ENCODE measurements around the gene ILRUN.
"Not testable (repeated sequence)": the region's sequence is repeated elsewhere in the genome, so short reads cannot be mapped to it uniquely, and the experiment has no call there.

The ILRUN gene

GRCh38 chr6:34696739-34697543 is at the start of gene ILRUN:
TSS of gene ILRUN (minus strand) at chr6:34696767. CDS start at chr6:34696603, 164 bp downstream.
- DNase-seq = peak; percentile 55

DNA sequence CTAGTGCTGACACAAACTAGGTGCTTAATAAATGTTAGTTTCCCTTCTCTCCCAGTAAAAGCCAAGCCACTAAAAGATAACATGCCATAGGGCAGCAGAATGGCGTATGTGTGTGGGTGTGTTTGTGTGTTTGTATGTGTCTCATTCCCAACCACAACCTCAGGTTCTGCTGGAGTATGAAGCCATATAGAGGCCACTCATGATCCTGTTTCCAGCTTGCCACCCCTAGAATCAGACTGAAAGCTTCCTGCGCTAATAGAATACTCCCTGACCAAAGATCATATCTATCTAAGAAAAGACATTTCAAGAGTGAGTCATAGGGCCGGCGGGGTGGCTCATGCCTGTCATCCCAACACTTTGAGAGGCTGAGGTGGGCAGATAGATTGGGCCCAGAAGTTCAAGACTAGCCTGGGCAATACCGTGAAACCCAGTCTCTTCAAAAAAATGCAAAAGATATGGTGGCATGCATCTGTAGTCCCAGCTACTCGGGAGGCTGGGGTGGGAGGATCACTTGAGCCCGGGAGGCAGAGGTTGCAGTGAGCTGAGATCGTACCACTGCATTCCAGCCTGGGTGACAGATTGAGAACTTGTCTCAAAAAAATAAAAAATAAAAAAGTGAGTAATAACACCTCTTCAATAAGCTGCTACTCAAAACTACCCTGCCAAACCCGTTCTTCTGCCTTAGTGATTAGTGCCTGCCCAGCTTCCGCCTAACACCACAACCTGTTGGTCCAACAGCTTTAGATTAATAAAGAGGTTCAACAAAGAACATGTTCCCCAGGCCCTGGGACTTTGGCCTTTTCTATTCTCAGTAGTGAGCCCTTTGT is 48.9 kb upstream of the ILRUN start:
- no peak for DNase-seq

GRCh38 chr6:34744294-34744647 is 47.7 kb upstream of the ILRUN start:
- not testable (repeated sequence) for DNase-seq

DNA sequence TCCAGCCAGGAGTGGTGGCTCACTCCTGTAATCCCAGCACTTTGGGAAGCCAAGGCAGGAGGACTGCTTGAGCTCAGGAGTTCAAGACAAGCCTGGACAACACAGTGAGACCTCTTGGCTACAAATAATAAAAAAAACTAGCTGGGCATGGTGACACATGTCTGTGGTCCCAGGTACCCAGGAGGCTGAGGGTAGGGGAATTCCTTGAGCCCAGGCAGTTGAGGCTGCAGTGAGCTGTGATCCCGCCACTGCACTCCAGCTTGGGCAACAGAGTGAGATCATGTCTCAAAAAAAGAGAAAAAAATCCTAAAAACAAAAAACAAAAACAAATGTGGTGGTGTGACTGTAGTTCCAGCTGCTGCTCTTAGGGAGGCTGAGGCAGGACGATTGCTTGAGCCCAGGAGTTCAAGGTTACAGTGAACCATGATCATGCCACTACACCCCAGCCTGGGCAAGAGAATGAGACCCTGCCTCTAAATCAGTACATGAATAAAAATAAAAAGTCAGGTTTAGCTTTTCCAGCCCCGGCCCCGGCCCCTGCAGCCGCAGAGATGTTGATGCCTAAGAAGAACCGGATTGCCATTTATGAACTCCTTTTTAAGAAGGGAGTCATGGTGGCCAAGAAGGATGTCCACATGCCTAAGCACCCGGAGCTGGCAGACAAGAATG is 47.2 kb upstream of the ILRUN start:
- no peak for DNase-seq

DNA sequence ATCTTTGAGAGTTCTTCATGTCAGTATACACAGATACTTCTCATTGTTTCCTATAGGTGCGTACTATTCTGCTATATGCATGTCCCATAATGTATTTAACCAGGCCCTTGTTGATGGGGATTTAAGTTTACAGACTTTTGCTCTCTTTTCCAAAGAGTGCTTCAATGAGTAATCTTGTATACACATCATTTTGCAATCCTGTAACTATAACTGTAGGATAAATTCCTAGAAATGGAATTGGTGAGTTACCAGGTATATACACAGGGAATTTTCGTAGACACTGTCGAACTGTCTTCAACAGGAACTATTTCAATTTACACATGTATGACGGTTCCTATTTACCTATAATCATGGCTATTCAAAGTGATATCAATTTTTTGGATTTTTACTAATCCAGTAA is 45.5 kb upstream of the ILRUN start:
- no peak for DNase-seq

DNA sequence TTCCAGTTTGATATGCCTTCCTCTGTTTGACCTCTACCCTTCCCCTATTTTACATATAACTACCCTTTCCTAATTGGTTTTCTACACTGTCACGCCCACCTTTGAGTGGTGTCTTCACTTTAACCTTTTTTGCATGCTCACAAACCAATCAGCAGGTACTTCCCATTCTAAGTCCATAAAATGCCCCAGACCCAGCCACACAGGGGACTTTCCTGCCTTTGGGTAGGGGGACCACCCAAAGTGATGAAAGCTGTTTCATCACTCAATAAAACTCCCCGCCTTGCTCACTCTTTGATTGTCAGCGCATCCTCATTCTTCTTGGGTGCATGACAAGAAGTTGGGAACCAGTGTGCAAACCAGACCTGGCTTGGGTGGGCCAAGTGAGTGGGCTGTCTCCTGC is 40.3 kb upstream of the ILRUN start:
- no peak for DNase-seq

GRCh38 chr6:34731393-34732060 is 35.0 kb upstream of the ILRUN start:
- DNase-seq = no peak

- DNase-seq = no peak
Observed at GRCh38 chr6:34729631-34730470, 33.3 kb upstream of the ILRUN start.

- DNase-seq = no peak
Observed at GRCh38 chr6:34726055-34726454, 29.5 kb upstream of the ILRUN start.

- no peak for DNase-seq
Observed at GRCh38 chr6:34723203-34723602, 26.6 kb upstream of the ILRUN start.

DNA sequence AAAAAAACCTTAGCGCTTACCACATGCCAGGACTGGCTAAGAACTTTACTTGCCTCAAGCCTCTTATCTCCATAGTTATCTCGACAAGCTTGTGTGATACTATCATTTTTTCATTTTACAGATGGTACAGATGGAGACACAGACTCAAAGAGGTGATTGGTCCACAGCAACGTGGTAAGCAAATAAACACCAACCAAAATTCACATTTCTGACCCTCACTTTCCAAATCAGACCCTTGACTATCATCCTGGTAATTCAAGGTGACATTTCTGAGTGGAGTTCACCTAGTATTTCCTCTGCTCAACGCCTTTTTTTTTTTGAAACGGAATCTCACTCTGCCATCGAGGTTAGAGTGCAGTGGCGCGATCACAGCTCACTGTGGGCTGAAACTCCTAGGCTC is 25.9 kb upstream of the ILRUN start:
- no peak for DNase-seq

DNA sequence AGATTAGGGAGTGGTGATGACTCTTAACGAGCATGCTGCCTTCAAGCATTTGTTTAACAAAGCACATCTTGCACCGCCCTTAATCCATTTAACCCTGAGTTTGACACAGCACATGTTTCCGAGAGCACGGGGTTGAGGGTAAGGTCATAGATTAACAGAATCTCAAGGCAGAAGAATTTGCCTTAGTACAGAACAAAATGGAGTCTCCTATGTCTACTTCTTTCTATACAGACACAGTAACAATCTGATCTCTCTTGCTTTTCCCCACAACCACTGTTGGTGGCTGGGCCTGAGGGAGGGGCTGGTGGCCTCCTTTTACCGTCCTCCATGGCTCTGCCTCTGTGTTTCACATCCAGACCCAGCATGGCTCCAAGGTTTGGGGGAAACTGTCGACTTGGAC is 23.6 kb upstream of the ILRUN start:
- DNase-seq = not testable (repeated sequence)

DNA sequence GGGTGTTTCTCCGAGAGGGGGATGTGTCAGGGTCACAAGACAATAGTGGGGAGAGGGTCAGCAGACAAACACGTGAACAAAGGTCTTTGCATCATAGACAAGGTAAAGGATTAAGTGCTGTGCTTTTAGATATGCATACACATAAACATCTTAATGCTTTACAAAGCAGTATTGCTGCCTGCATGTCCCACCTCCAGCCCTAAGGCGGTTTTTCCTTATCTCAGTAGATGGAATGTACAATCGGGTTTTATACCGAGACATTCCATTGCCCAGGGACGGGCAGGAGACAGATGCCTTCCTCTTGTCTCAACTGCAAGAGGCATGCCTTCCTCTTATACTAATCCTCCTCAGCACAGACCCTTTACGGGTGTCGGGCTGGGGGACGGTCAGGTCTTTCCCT is 23.1 kb upstream of the ILRUN start:
- DNase-seq = not testable (repeated sequence)

DNA sequence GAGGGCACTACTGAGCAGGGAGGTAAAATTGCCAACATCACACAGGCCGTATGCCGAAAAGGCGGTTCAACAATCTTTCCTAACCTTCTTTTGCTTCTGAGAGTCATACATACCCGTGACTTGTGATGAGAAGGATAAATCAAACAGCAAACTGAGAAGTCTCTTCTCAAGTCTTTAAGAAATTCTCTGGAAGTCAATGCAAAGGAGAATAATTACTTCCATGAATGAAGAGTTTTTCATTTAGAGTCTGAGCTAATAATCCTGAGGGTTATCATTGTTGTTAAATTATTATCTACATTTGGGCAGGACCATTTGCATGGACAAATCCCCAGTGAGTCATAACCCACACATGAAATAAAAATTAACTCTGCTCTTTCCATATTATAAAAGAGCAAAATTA is 22.4 kb upstream of the ILRUN start:
- DNase-seq = no peak

GRCh38 chr6:34717466-34717865 is 20.9 kb upstream of the ILRUN start:
- DNase-seq = no peak

DNA sequence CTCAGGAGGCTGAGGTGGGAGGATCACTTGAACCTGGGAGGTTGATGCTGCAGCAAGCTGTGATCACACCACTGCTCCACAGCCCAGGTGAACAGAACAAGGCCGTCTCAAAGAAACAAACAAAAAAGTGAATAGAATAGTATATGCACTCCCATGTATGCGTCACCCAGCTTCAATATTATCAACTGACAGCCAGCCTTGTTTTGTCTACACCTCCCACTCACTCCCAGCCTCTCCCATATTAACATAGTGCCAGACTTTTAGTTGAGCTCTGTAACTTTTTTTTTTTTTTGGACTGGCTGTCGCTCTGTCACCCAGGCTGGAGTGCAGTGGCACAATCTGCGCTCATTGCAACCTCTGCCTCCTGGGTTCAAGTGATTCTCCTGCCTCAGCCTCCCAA is 18.1 kb upstream of the ILRUN start:
- no peak for DNase-seq

DNA sequence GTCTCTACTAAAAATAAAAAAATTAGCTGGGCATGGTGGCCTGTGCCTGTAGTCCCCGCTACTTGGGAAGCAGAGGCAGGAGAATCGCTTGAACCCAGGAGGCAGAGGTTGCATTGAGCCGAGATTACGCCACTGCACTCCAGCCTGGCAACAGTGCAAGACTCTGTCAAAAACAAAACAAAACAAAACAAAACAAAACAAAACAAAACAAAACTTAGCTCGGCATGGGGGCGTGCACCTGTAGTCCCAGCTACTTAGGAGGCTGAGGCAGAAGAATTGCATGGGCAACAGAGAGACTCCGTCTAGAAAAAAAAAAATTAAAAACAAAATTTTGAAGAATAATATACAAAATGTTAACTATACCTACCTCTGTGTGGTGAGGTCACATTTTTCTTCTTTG is 16.3 kb upstream of the ILRUN start:
- not testable (repeated sequence) for DNase-seq

- DNase-seq = peak; percentile 71
Observed at GRCh38 chr6:34709386-34709785, 12.8 kb upstream of the ILRUN start.

- no peak for DNase-seq
Observed at GRCh38 chr6:34705241-34705640, 8.7 kb upstream of the ILRUN start.

DNA sequence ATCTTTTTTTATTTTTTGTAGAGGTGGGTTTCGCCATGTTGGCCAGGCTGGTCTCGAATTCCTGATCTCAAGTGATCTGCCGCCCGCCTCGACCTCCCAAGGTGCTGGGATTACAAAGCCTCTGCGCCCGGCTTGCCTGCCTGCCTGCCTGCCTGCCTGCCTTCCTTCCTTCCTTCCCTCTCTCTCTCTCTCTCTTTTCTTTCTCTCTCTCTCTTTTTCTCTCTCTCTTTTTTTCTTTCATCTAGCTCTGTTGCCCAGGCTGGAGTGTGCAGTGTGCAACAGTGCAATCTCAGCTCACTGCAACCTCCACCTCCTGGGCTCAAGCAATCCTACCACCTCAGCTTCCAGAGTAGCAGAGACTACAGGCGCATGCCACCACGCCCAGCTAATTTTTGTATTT is 4.6 kb upstream of the ILRUN start:
- DNase-seq = no peak

- DNase-seq = no peak
Observed at GRCh38 chr6:34697904-34698559, 1.5 kb upstream of the ILRUN start.

DNA sequence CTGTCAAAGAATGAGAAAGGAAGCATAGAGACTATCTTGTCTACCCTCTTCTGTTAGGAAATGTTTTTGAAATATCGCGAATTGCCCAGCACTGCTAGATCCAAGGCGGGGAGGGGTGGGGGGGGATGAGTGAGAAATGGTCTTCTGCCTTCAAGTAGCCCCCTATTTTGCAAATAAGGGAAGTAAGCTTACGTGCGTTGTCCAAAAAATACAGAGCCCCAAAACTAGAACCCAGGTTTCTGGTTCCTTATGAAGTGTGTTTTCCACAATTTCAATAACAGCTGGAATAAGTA is 923 bp upstream of the ILRUN start:
- no peak for DNase-seq
